Hepatocyte (in vitro differentiated cells): ENCODE results near the gene CPNE4. TPM values are rescaled to one million over a fixed set of nuclear protein-coding genes. Genes with fewer than 3 reads are reported as not detected.

ENCODE experiments used
- DNase-seq: peaks from one replicate; pipeline ENCODE4 v3.0.0-alpha.2; 2016; ENCODE audit warnings: low spot score
- H2AFZ ChIP-seq: fragments of 200-600 bp; sonication (generic); 2 replicates; pipeline ENCODE4 v1.6.0; 2016; ENCODE audit warnings: antibody characterized with exemption, mild to moderate bottlenecking
- H3K27ac ChIP-seq: fragments of 200-600 bp; sonication (generic); 2 replicates; pipeline ENCODE4 v1.5.1; 2016; ENCODE audit warnings: mild to moderate bottlenecking
- H3K27me3 ChIP-seq: fragments of 200-600 bp; sonication (generic); 2 replicates; pipeline ENCODE4 v1.6.1; 2016
- H3K36me3 ChIP-seq: fragments of 200-600 bp; sonication (generic); replicated peaks from 2 replicates; pipeline ENCODE4 v1.5.1; 2016; ENCODE audit warnings: low read depth; ENCODE audit not compliant: insufficient read depth
- H3K4me1 ChIP-seq: fragments of 200-600 bp; sonication (generic); 2 replicates; pipeline ENCODE4 v1.5.1; 2016; ENCODE audit warnings: mild to moderate bottlenecking, moderate library complexity; ENCODE audit not compliant: insufficient read depth
- H3K4me2 ChIP-seq: fragments of 200-600 bp; sonication (generic); 2 replicates; pipeline ENCODE4 v1.6.0; 2016
- H3K4me3 ChIP-seq: fragments of 200-600 bp; sonication (generic); 2 replicates; pipeline ENCODE4 v1.5.1; 2016; ENCODE audit warnings: mild to moderate bottlenecking
- H3K79me2 ChIP-seq: fragments of 200-600 bp; sonication (generic); 2 replicates; pipeline ENCODE4 v1.6.0; 2017; ENCODE audit warnings: mild to moderate bottlenecking
- H3K9me2 ChIP-seq: fragments of 200-600 bp; sonication (generic); replicated peaks from 2 replicates; pipeline ENCODE4 v1.6.0; 2017; ENCODE audit warnings: mild to moderate bottlenecking; ENCODE audit not compliant: insufficient read depth
- H3K9me3 ChIP-seq: fragments of 200-600 bp; sonication (generic); 2 replicates; pipeline ENCODE4 v1.5.1; 2016; ENCODE audit warnings: low read depth, mild to moderate bottlenecking
- H4K20me1 ChIP-seq: fragments of 200-600 bp; sonication (generic); 2 replicates; pipeline ENCODE4 v1.6.0; 2016; ENCODE audit warnings: mild to moderate bottlenecking; ENCODE audit not compliant: insufficient read depth, poor library complexity, severe bottlenecking
- EZH2 ChIP-seq: fragments of 200-600 bp; sonication (generic); IDR thresholded peaks from 2 replicates; pipeline ENCODE4 v1.6.1; 2016; ENCODE audit warnings: antibody characterized with exemption, mild to moderate bottlenecking, borderline replicate concordance
- EZH2phosphoT487 ChIP-seq: fragments of 200-600 bp; sonication (generic); IDR thresholded peaks from one replicate; pipeline ENCODE4 v1.6.1; 2018; ENCODE audit warnings: antibody characterized with exemption, mild to moderate bottlenecking, low read depth, moderate library complexity; ENCODE audit not compliant: unreplicated experiment, severe bottlenecking
- WGBS: methylation state at CpG from one replicate; pipeline ENCODE4 v1.1.6; 2016; ENCODE audit warnings: low lambda C conversion rate; ENCODE audit errors: missing lambda C conversion rate; 5-methylcytosine and 5-hydroxymethylcytosine counted together
- polyA plus RNA-seq: library from polyadenylated mRNA; unstranded; fragments of >200 nt; fragmentation: Nextera tagmentation; extraction: Ambion mirVana; gene quantifications from 2 replicates; pipeline ENCODE4 v1.2.1, GENCODE V29; 2016
- total RNA-seq: library from RNA; depleted of rRNA; stranded (reverse); fragments of >200 nt; gene quantifications from 2 replicates; pipeline ENCODE4 v1.2.3, GENCODE V29; 2014
- TF ChIP-seq, protein P1 (sequence below): fragments of 200-600 bp; sonication (generic); IDR thresholded peaks from 2 replicates; pipeline ENCODE4 v1.5.1; 2016; ENCODE audit warnings: antibody characterized with exemption, mild to moderate bottlenecking; ENCODE audit not compliant: poor library complexity

The CPNE4 gene
- total and polyA plus RNA-seq, 2 experiments from 2014 or later: 0.37 to 0.52 TPM

DNA sequence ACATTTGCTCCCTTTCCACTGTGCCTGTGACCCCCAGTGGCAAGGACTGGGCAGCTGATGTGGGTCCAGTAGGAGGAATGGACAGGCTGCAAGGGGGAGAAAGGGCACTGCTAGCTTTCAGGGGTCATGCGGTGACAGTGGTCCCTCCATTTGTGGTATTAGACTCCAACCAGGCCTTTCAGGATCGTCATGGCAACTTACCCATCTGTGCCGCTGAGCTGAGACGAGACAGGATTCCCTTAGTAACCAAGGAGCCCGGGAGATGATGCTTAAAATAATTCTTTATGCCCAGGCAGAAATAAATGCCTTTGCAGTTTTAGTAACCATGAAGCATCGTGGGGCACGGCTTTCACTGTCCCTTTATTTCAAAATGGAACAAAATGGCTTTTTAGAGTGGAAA, 516.1 kb downstream of the CPNE4 start:
- no peak for DNase-seq
- Histone ChIP-seq H3K9me2 (no peaks in the 10 kb centered on the region), H3K4me3 (no peak overlapping the region), H3K27ac (no peak overlapping the region), H3K4me1 (no peaks in the 10 kb centered on the region), H2AFZ (no peak overlapping the region), H4K20me1 (no peaks in the 10 kb centered on the region), H3K79me2 (no peaks in the 10 kb centered on the region), H3K9me3 (no peaks in the 10 kb centered on the region), H3K4me2 (no peak overlapping the region), H3K27me3 (no peaks in the 10 kb centered on the region), H3K36me3 (no peaks in the 10 kb centered on the region)
- no peak for TF ChIP-seq EZH2phosphoT487
- TF ChIP-seq, protein P1, sequence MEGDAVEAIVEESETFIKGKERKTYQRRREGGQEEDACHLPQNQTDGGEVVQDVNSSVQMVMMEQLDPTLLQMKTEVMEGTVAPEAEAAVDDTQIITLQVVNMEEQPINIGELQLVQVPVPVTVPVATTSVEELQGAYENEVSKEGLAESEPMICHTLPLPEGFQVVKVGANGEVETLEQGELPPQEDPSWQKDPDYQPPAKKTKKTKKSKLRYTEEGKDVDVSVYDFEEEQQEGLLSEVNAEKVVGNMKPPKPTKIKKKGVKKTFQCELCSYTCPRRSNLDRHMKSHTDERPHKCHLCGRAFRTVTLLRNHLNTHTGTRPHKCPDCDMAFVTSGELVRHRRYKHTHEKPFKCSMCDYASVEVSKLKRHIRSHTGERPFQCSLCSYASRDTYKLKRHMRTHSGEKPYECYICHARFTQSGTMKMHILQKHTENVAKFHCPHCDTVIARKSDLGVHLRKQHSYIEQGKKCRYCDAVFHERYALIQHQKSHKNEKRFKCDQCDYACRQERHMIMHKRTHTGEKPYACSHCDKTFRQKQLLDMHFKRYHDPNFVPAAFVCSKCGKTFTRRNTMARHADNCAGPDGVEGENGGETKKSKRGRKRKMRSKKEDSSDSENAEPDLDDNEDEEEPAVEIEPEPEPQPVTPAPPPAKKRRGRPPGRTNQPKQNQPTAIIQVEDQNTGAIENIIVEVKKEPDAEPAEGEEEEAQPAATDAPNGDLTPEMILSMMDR: no peak
- TF ChIP-seq EZH2: no peak
- WGBS: 77% methylated on average over 7 of the region's 7 CpGs

DNA sequence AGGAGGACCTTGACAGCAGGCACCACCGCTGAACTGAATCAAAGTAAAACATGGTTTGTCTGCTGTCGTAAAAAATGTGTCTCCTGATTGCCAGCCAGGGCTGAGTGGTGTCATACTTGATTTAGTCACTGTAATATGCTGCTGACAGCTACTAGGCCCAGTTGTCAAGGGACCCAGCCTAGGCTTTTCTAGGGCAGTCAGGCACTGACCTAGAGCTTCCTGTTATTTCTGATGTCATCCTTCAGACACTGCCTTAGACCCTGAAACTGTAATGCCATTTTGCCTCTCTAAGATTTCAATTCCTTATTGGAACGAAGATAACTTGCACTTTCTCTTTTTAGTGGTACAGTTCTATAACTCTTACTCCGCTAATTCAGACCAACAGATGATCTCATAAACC, 529.4 kb downstream of the CPNE4 start:
- Histone ChIP-seq H3K4me3 (no peak overlapping the region), H3K79me2 (peaks cover 22% of the 10 kb centered on the region), H3K27me3 (peaks cover 19% of the 10 kb centered on the region), H3K4me2 (no peak overlapping the region), H3K27ac (no peak overlapping the region), H3K9me3 (no peaks in the 10 kb centered on the region), H3K4me1 (peaks cover 12% of the 10 kb centered on the region), H3K9me2 (no peaks in the 10 kb centered on the region), H3K36me3 (no peaks in the 10 kb centered on the region), H4K20me1 (no peaks in the 10 kb centered on the region), H2AFZ (no peak overlapping the region)
- DNase-seq: no peak
- TF ChIP-seq EZH2phosphoT487: no peak
- TF ChIP-seq, protein P1: no peak
- no peak for TF ChIP-seq EZH2
- WGBS: 87% methylated on average over 4 of the region's 4 CpGs

DNA sequence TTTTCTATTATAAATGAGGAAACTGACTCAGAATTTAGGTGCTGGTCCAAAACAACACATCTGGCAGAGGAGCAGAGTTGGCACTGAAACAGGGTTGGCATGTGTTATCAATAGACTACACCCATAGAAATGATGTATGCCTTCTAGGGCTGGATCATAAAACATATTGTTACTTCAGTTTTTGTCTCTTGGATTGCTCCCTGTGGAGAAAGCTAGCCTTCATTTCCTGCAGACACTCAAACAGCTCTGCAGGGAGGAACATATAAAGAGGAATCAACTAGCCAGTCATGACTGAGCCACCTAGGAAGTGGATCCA, 531.5 kb downstream of the CPNE4 start:
- Histone ChIP-seq H3K9me2 (no peaks in the 10 kb centered on the region), H3K4me2 (peak overlapping the region; percentile 76), H3K27ac (no peak overlapping the region), H3K79me2 (peaks cover 32% of the 10 kb centered on the region), H4K20me1 (no peaks in the 10 kb centered on the region), H3K27me3 (peaks cover 19% of the 10 kb centered on the region), H3K4me1 (peaks cover 12% of the 10 kb centered on the region), H3K4me3 (peak overlapping the region; percentile 38), H3K9me3 (no peaks in the 10 kb centered on the region), H2AFZ (peak overlapping the region; percentile 95), H3K36me3 (no peaks in the 10 kb centered on the region)
- TF ChIP-seq, protein P1: no peak
- no peak for DNase-seq

DNA sequence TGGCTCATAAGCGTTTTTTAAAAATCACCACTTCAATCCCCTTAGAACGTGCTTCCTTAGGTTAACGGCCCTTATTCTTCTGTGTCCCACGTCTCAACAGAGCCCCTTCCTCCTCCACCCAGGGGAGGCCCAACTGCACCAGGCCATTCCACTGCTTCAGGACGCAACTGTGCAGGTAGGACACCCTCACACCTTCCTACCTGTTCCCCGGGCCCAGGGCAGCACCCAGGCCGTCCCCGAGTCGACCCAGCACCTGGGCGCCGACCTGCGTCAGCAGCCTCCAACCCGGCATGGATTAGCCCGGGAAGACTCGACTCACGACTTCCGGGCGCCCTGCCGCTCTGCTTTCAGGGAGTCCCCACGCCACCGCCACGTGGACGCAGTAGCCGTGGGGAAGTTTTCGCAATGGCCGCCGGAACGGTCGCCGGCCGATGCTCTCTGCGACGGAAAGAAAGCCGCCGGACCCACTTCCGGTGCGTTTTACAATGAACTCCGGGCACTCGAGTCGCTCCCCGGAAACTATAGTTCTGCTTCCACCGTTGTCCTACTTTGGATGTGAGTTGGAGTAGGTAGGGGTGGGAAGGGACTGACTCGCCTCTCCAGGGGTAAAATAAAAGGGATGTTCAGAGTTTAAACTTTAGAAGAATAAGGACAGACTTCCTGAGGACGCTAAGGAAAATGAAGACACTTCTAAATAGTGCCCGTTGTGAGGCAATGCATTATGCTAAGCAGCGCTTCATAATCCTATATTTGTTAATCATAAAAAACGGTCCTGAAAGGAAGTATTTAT, 532.1 kb downstream of the CPNE4 start, which contains the start of gene MRPL3:
Gene MRPL3, minus strand, starts transcription at position 442 of the 790 bp plus-strand sequence. Its CDS starts 150 bp downstream, at position 292.
- DNase-seq: peak; percentile 93

More for the DNA sequence above, 532.1 kb downstream of the CPNE4 start, which contains the start of gene MRPL3:
- H3K9me3 ChIP-seq: no peaks in the 10 kb centered on the region
- H3K4me3 ChIP-seq: peak within 1 kb of the TSS; percentile 78
- TF ChIP-seq EZH2phosphoT487 (no peak), EZH2 (no peak)
- TF ChIP-seq, protein P1: no peak
- H3K4me2 ChIP-seq: peak within 1 kb of the TSS; percentile 79
- peaks cover 12% of the 10 kb centered on the region for H3K4me1 ChIP-seq
- peaks cover 19% of the 10 kb centered on the region for H3K27me3 ChIP-seq
- peak within 1 kb of the TSS; percentile 88 for H3K27ac ChIP-seq
- no peaks in the 10 kb centered on the region for H3K9me2 ChIP-seq
- 5% methylated on average over 47 of the region's 47 CpGs for WGBS
- no peaks in the 10 kb centered on the region for H4K20me1 ChIP-seq
- H3K36me3 ChIP-seq: no peaks in the 10 kb centered on the region
- H2AFZ ChIP-seq: peak within 1 kb of the TSS; percentile 95
- peaks cover 32% of the 10 kb centered on the region for H3K79me2 ChIP-seq
